ENCODE data around the gene FHDC1. TPM values are rescaled to one million over a fixed set of nuclear protein-coding genes. Genes with fewer than 3 reads are reported as not detected.

Gene FHDC1
- total RNA-seq, 1 donor from 2014 or later: 1.2 TPM

GRCh38 chr4:153001626-153002025, 65.5 kb downstream of the FHDC1 start:
- DNase-seq (ENCODE audit: low spot score): no peak

DNA sequence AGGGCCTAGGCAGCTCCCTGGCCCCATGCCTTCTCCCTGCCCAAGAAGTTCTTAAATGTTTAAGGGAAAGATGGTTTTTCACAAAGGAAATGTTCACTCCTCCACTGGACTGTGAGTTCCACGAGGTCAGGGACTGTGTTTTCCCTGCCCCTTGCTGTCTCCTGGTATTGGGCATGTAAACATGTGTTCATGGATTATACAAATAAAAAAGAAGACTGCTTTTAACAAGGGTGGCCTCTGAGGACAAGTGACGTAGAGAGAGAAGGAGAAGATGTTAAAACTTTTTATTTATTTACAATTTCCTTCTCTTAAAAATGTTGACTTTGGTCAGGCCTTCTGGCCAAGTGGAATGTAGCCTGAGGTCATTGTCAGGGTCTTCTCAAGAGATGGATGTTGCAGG, 66.0 kb downstream of the FHDC1 start:
- DNase-seq (ENCODE audit: low spot score): no peak

DNA sequence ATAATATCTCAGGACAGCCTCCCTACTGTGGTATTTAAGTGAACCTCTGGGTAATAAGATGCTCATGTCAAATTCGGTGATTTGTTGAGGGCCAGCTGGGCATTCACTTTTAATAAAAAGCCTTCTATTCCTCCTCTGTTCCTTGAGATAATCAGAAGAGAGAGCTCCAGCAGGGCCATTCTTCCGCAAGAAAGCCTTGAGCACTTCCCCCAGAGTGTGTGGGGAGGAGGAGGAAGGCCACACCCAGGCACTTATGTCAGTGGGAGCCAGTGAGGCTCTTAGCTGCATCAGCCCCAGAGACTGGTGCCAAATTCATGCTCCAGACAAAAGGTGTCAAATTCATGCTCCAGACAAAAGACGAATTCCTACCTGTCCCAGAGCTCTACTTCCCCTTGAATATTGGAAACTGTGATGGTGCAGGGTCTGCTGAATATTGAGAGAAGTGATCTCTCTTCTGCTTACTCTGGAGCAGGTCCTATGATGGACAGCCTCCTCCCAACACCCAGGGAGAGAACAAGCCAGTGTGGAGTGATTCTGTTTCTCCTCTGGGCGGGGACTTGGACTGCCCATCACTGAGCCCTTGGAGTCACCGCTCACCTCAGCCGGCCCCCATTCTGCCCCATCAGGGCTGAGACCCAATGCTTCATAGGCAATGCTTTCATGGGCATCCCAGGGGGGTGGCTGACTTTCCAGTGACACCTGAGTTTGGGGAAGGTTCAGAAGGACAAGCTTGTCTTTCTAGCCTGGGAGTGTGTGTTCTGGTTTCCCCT, 68.1 kb downstream of the FHDC1 start:
- DNase-seq (ENCODE audit: low spot score): no peak

DNA sequence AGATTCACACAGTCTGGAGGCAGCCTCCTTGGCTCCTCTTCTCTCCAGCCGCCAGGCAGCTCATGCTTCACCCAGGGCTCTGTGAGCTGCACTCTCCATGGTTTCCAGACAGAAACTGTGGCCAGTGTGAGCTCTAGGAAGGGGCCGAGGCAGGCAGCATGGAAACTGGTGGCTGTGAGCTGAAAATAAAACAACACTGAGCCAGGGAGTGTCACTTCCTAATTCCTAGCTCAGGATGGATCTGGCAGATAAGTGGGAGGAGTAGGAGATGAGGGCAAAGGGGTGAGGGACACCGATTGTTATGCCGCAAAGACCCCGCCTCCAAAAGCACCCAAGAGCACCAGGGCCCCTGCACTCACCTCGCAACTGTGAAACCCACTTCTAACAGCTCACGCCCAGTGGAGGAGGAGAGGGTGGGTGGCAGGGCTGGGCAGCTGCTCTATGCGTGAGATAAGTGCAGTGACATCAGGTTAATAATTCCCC, 69.8 kb downstream of the FHDC1 start:
- no peak for DNase-seq (ENCODE audit: low spot score)

DNA sequence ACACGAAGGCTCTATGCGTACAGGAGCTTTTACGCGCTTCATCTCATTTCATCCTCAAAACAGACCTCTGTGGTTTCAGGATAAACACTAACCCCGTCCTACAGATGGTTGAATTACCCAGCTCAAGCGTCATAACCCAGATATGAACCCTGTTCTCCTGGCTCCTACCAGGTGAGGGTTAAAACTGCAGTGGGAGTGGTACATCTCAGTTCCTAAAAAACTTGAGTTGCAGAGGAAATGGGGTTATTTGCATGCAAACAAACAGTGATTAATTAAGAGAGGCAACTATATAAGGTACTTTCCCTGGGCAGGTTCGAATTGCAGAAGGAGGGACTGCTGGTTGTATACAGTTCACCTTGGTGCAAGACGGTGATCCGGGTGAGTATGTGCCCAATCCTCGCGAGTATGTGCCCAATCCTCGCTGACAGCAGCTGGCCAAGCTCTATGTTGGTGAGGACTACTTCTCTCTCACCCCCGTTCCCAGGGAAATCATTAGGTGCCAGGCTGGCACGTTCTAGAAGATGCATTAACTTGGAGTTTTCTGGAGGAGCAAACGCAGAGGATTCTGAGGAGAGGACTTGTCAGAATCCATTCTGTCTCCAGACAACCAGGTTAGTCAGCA, 72.6 kb downstream of the FHDC1 start:
- DNase-seq (ENCODE audit: low spot score): no peak

DNA sequence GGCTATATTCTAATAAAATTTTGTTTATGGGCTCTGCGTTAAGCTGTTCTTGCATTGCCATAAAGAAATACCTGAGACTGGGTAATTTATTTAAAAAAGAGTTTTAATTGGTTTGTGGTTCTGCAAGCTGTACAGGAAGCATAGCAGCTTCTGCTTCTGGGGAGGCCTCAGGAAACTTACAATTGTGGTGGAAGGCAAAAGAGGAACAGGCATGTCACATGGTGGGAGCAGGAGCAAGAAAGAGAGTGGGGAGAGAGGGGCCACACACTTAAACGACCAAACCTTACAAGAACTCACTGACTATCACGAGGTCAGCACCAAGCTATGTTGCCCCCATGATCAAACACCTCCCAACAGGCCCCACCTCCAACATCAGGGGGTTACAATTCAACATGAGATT, 74.0 kb downstream of the FHDC1 start:
- DNase-seq (ENCODE audit: low spot score): no peak

GRCh38 chr4:153013202-153013977, 77.3 kb downstream of the FHDC1 start:
- DNase-seq (ENCODE audit: low spot score): no peak

- no peak for DNase-seq (ENCODE audit: low spot score)
Observed at GRCh38 chr4:153014460-153014859, 78.3 kb downstream of the FHDC1 start.

DNA sequence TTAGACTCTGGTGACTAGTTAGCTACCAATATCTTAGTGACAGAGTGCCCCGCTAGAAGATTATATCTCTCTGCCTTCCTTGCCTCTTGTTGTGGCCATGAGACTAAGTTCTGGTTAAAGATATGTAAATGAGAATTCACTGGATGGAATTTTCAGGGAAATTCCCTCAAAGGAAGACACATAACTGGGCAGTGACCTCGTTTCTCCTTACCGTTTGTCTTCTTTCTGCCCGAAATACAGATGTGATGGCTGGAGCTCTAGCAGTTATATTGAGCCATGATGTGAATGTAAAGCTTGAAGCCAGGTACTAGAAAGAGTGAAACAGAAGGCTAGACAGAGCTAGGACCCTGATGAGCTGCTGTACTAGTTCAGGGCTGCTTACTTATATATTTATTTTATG, 80.5 kb downstream of the FHDC1 start:
- DNase-seq (ENCODE audit: low spot score): no peak

- no peak for DNase-seq (ENCODE audit: low spot score)
Observed at GRCh38 chr4:153018031-153018430, 81.9 kb downstream of the FHDC1 start.

GRCh38 chr4:153018684-153019083, 82.6 kb downstream of the FHDC1 start:
- DNase-seq (ENCODE audit: low spot score): no peak

GRCh38 chr4:153019906-153020305, 83.8 kb downstream of the FHDC1 start:
- DNase-seq (ENCODE audit: low spot score): no peak

DNA sequence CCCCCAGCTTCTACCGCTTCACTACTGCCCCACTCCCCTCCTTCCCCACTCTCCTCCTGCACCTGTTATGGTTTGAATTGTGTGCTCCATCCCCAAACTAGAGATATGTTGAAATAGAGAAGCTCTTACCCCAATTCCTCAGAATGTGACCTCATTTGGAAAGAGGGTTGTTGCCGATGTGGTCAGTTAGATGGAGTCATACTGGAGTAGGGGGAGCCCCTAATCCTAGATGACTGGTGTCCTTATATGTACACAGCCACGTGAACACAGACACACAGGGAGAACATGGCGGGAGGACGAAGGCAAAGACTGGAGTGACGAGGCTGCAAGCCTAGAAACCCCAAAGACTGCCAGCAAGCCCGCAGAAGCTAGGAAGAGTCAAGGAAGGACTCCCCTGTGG, 84.3 kb downstream of the FHDC1 start:
- no peak for DNase-seq (ENCODE audit: low spot score)

DNA sequence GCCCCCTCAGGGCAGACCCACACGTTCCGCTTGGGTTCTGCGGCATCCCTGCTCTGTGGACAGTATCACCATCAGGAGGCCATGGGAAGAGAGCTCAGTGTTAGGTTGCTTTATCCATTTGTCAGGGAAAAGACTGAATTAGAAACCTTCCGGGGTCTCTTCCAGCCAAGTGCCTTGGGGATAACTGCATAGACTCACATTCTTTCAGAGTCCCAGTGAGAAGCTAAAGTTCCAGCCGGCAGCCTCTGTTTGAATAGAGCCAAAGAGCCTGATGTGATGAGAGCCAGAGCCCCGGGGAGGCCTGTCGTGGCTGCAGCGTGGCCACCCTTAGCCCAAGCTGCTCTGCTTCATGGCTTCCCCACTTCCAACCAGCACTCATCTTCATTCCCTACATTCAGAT, 85.2 kb downstream of the FHDC1 start:
- no peak for DNase-seq (ENCODE audit: low spot score)

DNA sequence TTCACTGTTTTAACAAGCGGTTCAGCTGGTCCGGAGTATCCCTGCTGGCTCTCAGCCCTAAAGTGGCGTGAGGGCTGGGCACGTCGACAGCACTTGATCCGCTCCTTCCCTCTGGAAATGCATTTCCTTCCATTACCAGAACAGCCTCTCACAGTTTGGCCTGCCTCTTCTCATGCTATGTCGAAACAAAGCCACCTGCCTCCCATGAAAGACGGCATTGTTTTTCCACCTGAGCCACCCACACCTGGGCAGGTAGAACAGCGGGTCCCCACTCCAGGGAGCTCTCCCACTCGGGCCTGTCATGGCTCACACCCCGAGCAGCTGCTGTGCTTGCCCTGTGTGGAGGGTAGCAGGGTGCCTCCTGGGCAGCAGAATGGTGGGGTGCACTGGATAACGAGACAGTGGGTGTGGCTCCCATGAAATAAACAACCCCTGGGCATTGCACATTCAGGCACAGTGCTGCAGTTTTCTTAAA, 86.2 kb downstream of the FHDC1 start:
- DNase-seq (ENCODE audit: low spot score): no peak

- DNase-seq (ENCODE audit: low spot score): no peak
Observed at GRCh38 chr4:153023139-153023538, 87.0 kb downstream of the FHDC1 start.

DNA sequence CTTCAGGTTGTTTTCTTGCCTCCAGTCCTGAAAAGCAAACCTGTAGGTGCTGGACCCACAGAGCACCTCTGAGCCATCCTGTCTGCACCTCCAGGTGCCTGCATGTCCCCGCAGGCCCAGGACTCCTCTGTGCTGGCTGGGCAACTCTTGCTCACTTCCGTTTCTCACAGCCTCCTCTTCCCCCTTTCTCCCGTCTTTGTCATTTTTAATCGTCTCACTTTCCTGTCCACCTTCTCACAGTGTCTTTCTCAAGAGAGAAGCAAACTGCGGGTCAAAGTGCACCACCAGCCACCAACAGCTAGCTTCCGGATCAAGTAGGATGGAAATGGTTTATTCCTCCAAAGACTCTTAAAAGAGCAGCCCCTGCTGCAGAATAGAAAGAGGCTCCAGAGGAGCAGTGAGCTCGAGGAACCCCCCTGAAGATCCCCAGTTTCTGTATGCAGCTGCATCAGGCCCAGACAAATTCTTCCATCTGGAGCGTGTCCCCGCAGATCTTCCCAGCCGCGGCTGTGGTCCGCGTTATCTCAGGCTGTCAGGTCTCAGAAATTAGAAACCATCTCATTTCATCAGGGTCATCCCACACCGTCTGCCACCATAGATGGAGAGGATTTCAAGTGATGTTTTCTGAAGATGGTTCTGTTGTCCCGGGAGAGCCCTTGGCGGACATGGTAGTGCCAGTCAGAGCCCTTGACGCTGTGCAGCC, 87.7 kb downstream of the FHDC1 start:
- no peak for DNase-seq (ENCODE audit: low spot score)

DNA sequence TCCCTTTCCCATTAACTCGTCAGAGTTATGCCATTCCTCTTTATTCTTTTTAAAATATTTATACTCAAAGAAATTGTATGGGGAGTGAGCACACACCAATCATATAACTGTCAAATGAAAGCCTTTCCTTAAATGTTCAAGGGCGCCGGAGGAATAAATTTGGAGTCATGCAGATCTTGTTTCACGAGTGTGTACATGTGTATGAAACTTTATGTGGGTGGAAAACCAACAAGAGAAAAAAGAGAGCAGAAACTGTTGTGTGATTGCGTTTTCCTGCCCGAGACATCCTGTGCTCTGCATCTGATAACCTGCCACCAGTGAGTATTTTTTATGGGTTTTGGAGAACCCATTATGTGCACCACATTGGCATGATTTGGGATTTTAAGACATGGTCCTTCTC, 88.3 kb downstream of the FHDC1 start:
- DNase-seq (ENCODE audit: low spot score): no peak

- no peak for DNase-seq (ENCODE audit: low spot score)
Observed at GRCh38 chr4:153025406-153025805, 89.3 kb downstream of the FHDC1 start.

GRCh38 chr4:153026591-153027346, 90.6 kb downstream of the FHDC1 start:
- no peak for DNase-seq (ENCODE audit: low spot score)

DNA sequence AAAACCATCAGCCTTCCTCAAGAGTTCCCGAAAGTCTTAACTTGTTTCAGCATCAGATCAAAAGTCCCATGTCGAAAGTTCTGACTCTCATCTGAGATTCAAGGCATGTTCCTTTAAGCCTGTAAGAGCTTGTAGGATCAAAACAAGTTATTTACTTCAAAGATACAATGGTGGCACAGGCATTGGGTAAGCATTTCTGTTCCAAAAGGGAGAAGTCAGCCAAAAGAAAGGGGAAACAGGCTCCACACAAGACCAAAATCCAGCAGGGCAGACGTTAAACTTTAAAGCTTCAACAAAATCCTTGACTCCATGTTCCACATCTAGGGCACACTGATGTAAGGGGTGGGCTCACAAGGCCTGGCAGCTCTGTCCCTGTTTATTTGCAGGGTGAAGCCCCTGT, 91.7 kb downstream of the FHDC1 start:
- no peak for DNase-seq (ENCODE audit: low spot score)
